ENCODE measurements around the gene ANKRD11.

The ANKRD11 gene

DNA sequence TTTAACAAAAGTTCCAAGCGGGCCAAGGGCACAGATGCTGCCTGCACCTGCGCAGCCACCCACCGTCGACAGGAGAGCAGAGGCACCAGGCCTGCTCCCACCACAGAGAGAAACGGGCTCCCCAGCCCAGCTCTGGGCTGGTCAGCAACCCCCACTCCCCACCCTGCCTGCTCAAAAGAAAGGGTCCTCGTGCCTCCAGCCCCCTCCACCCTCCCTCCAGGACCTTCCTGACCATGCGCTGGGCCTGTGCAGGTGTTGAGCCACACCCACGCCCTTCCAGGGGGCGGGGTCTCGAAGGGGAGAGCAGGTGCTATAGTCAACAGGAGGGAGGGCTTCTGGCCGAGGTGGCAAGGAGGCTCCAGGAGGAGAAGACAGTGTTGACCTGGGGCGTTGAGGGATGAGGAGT, 247.6 kb downstream of the ANKRD11 start:
- ChIA-PET CTCF (interaction anchor here (1.0 kb wide), 1 partner anchor 27 kb away, joined by 3 read pairs; no protein-coding TSS in a partner anchor), POLR2A (interaction anchor here (0.6 kb wide), 1 partner anchor 726 kb away, joined by 3 read pairs; no protein-coding TSS in a partner anchor)
- no peak for DNase-seq (ENCODE audit: extremely low spot score)
- TF ChIP-seq, protein P1, sequence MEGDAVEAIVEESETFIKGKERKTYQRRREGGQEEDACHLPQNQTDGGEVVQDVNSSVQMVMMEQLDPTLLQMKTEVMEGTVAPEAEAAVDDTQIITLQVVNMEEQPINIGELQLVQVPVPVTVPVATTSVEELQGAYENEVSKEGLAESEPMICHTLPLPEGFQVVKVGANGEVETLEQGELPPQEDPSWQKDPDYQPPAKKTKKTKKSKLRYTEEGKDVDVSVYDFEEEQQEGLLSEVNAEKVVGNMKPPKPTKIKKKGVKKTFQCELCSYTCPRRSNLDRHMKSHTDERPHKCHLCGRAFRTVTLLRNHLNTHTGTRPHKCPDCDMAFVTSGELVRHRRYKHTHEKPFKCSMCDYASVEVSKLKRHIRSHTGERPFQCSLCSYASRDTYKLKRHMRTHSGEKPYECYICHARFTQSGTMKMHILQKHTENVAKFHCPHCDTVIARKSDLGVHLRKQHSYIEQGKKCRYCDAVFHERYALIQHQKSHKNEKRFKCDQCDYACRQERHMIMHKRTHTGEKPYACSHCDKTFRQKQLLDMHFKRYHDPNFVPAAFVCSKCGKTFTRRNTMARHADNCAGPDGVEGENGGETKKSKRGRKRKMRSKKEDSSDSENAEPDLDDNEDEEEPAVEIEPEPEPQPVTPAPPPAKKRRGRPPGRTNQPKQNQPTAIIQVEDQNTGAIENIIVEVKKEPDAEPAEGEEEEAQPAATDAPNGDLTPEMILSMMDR (IDR thresholded peaks at IDR 0.05; ENCODE audit: control extremely low read depth, extremely low read depth, low read depth, missing control alignments), result no peak

- CTCF ChIA-PET, result interaction anchor here (0.9 to 2.0 kb wide), 9 partner anchors 10 to 384 kb away, joined by 3 to 11 read pairs (median 3); partner anchors contain the start of gene ZNF778
- peak; percentile 81 for DNase-seq (ENCODE audit: extremely low spot score)
- POLR2A ChIA-PET, result interaction anchor here (1.2 kb wide), 1 partner anchor 24 kb away, joined by 4 read pairs; the partner anchor contains the start of gene ZNF778
- TF ChIP-seq, protein P1 (IDR thresholded peaks at IDR 0.05; ENCODE audit: control extremely low read depth, extremely low read depth, low read depth, missing control alignments), result no peak
Measured at GRCh38 chr16:89241187-89242007, 249.0 kb downstream of the ANKRD11 start.

- ChIA-PET POLR2A (no interaction called here), CTCF (no interaction called here)
- DNase-seq (ENCODE audit: extremely low spot score), result no peak
- TF ChIP-seq, protein P1 (IDR thresholded peaks at IDR 0.05; ENCODE audit: control extremely low read depth, extremely low read depth, low read depth, missing control alignments), result no peak
Measured at GRCh38 chr16:89237733-89238132, 252.6 kb downstream of the ANKRD11 start.

DNA sequence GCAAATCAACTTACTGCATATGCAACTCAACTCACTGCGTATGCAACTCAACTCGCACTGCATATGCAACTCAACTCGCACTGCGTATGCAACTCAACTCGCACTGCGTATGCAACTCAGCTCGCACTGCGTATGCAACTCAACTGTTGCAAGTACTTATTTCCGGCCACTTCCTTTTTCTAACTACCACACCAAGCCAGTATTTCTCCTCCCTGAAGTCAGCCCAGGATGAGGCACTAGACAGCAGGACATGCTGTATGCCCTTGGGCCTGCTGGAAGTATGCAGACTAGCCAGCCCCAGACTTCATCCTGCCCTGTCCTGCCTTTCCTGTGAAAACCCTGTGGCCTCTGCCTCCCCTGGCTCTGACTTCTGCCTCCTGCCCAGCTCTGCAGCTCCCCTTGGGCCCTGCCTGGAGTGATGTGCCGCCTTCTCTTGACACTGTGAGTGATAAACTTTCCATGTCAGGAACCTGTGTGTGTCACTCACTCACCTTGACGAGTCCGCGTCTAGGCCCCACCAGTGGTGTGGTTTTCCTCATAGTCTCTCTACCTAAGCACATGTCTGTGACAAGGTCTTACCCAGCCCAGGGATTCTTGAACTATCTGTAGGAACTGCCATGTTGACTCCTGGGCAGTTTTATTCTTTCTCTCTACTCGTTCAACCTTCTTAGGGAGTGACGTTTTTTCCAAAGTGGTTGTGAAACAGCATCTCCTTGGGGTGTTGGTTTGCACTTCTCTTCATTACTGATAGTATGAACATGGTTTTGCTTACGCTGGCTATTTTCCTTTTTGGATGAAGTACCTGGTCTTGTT, 256.5 kb downstream of the ANKRD11 start:
- DNase-seq (ENCODE audit: extremely low spot score), result no peak
- POLR2A ChIA-PET, result no interaction called here
- TF ChIP-seq, protein P1 (IDR thresholded peaks at IDR 0.05; ENCODE audit: control extremely low read depth, extremely low read depth, low read depth, missing control alignments), result no peak
- CTCF ChIA-PET, result no interaction called here

DNA sequence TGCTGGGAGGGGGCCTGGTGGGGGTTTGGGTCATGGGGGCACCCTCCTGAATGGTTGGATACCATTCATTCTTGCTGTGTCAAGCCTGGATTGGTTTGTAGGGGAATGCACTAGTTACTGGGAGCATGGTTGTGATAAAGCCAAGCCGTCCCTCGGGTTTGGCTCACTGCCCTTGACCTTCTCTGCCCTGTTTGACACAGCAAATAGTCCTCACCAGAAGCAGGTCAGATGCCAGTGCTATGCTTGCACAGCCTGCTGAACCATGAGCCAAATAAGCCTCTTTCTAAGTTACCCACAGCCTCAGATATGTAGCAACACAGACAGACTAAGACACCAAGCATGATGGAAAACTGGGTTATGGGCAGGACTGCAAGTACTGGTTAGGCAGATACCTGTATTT, 258.3 kb downstream of the ANKRD11 start:
- TF ChIP-seq, protein P1 (IDR thresholded peaks at IDR 0.05; ENCODE audit: control extremely low read depth, extremely low read depth, low read depth, missing control alignments), result no peak
- no peak for DNase-seq (ENCODE audit: extremely low spot score)
- POLR2A ChIA-PET, result interaction anchor here (0.6 kb wide), 1 partner anchor 27 kb away, joined by 4 read pairs; no protein-coding TSS in a partner anchor

DNA sequence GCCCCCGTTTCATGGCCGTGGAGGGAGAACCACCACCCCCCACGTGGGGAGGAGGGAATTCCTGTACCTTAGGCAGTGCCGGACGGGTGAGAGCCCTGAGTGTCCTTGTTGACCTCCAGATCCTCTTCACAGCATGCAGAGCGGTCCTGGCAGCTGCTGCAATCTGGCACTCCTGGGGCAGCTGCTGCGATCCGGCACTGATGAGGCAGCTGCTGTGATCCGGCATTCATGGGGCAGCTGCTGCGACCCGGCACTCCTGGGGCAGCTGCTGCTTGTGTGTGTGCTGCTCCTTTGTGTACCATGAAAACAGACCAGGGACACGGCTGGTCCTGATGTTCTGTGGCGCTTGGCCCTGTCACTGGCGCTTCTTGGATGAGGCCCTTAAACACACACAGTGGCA, 260.1 kb downstream of the ANKRD11 start:
- POLR2A ChIA-PET, result no interaction called here

More for the DNA sequence above, 258.3 kb downstream of the ANKRD11 start:
- CTCF ChIA-PET, result interaction anchor here (1.5 kb wide), 1 partner anchor 8 kb away, joined by 7 read pairs; no protein-coding TSS in a partner anchor

More for the DNA sequence above, 260.1 kb downstream of the ANKRD11 start:
- TF ChIP-seq, protein P1 (IDR thresholded peaks at IDR 0.05; ENCODE audit: control extremely low read depth, extremely low read depth, low read depth, missing control alignments), result no peak
- CTCF ChIA-PET, result interaction anchor here (1.5 kb wide), 1 partner anchor 10 kb away, joined by 7 read pairs; no protein-coding TSS in a partner anchor
- no peak for DNase-seq (ENCODE audit: extremely low spot score)
